ENCODE measurements around the gene SMIM8.

Gene SMIM8

GRCh38 chr6:87334683-87335082, 12.3 kb downstream of the SMIM8 start:
- no peak for DNase-seq (ENCODE audit: low read depth)

DNA sequence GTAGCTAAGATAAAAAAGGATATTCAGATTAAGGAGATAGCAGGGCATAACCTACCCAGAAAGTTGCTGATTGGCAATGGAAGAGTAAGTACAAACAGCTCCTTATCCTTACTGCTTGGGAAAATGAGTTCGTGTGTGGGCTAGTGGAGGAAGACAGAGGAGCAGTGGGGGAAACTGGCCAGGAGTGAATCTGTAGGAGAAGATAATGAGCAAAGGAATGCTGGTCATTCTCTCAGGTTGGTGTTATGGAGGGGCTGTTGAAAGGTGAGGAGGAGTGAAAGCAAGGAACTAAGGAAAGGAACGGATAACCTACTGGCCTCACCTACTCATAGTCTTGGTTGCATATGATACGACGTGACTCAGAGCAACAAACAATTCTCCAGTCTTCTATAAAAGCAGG, 14.0 kb downstream of the SMIM8 start:
- DNase-seq (ENCODE audit: low read depth), result no peak

DNA sequence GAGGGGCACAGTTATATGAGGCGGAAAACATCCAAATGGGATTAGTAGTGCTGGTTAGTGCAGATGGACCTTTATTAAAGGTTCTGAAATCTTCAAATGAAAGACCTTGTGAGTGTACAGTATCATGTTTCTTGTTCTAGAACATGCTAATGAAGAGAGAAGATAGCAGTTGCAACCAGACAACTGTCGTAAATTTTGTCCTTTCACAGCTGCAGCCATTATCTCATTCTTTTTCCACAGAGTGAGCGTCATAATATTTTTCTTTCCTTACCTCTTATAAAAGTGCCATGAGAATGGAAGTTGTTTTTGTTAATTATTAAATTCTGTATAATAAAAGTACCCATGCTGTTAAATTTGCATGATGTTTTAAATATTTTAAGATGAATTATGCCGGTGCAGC, 17.8 kb downstream of the SMIM8 start:
- DNase-seq (ENCODE audit: low read depth), result no peak

DNA sequence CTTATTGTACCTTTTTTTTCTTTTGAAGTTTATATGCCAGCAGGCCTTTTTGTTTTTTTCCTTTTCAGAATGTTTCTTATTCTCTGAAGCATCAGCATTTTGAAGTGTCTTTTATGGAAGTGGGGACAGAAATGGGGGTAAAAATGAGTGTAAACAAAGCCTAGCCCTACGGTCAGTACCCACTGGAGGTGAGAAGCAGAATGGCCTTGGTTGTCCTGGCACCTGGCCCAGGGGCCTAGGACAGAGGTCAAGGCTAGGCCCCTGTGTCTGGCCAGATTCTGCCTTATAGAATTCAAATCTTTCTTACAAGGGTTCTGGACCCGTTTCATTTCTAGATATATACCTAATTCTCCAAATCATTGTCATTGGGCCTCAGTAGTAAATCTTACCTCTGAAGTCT, 18.8 kb downstream of the SMIM8 start:
- no peak for DNase-seq (ENCODE audit: low read depth)

GRCh38 chr6:87341899-87342298, 19.5 kb downstream of the SMIM8 start:
- no peak for DNase-seq (ENCODE audit: low read depth)

DNA sequence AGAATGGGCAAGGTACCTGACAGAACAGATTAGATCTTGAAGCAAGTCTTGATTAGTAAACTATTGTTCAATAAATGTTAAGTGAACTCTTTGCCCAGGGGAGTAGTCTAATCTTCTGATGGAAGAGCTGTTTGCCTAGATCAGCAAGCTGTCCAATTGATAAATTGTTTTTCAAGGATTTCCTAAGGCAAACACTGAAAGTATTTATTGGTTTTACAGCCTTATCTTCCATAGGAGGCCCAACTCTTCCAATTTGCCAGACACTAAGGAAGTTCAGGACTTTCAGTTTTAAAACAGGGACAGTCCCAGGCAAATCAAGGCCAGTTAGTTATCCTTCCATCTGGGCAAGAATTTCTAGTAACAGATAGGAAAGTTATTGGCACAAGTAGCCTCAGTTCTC, 20.4 kb downstream of the SMIM8 start:
- DNase-seq (ENCODE audit: low read depth), result no peak

GRCh38 chr6:87344731-87345130, 22.3 kb downstream of the SMIM8 start, which contains the start of gene C6orf163:
Gene C6orf163 (plus strand): TSS chr6:87344813. CDS start chr6:87345100, 287 bp downstream.
- no peak for DNase-seq (ENCODE audit: low read depth)

GRCh38 chr6:87346700-87347099, 24.3 kb downstream of the SMIM8 start:
- DNase-seq (ENCODE audit: low read depth), result no peak

GRCh38 chr6:87349896-87350295, 27.5 kb downstream of the SMIM8 start:
- no peak for DNase-seq (ENCODE audit: low read depth)

DNA sequence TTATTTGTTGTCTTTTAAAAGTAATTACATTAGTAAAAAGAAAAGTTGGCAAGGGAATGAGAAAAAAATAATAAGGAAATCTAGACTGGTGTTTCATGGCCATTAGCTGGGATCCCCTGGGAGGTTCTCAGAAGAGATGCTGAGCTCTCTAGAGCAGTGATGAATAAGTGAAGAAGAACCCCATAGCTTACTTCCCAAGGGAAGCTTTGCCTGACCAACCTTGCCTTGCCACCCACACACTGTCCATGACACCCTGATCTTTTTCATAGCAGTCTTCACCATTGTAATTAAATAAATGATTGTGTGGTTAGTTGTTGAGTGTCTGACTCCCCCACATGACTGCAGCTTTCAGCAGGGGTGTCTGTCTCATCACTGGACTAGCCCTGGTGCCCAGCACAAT, 28.1 kb downstream of the SMIM8 start:
- no peak for DNase-seq (ENCODE audit: low read depth)

GRCh38 chr6:87351583-87351982, 29.2 kb downstream of the SMIM8 start:
- DNase-seq (ENCODE audit: low read depth), result no peak

GRCh38 chr6:87356181-87356580, 33.8 kb downstream of the SMIM8 start:
- no peak for DNase-seq (ENCODE audit: low read depth)

DNA sequence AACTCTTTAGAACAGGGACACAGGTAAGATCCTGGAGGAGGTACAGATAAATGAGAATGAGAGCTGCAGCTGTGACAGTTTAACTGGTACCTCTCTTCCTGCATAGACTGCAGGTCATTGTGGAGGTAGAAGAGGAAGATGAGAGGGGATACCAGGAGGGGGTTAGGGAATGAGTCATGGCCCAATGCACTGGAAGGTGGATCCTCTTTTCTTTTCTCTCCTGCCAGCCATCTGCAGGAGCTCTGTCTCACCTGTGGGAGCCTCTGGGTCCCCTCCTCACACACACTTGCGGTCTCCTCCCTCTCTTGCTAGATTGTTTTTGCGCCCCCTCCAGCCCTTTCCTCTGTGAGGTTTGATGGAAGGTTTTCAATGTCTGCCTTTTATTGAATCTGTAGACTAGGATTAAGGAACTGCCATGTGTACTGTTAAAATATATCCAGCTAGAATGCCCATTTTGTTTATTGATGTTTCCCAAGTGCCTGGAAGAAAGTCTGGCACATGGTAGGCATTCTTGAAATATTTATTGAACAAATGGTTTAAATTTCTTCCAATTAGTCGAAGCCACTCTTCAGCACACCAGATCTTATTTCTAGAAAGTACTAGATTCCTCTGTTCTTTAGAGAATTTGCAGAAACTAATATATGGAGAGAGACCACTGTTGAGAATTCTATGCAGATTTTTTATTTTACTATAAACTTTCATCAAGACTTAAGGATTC, 35.2 kb downstream of the SMIM8 start:
- DNase-seq (ENCODE audit: low read depth), result no peak

GRCh38 chr6:87364602-87365252, 42.3 kb downstream of the SMIM8 start:
- no peak for DNase-seq (ENCODE audit: low read depth)

GRCh38 chr6:87366072-87366827, 43.9 kb downstream of the SMIM8 start:
- no peak for DNase-seq (ENCODE audit: low read depth)

DNA sequence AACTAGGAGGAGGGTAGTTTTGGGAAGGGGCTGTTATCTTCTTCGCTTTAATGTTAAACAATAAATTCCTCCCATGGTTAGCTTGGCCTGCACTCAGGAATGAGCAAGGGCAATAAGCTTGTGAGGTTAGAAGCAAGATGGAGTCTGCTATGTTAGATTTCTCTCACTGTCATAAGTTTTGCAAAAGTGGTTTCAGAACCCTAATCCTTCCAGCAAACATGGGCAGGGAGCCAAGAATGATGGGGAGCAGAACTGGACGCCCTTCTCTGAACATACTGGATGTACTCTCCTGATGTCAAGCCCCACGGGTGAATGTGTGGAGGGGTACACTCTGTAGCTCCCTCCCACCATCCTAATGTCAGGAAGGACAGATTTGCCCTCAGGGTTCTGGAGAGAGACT, 44.5 kb downstream of the SMIM8 start:
- no peak for DNase-seq (ENCODE audit: low read depth)

DNA sequence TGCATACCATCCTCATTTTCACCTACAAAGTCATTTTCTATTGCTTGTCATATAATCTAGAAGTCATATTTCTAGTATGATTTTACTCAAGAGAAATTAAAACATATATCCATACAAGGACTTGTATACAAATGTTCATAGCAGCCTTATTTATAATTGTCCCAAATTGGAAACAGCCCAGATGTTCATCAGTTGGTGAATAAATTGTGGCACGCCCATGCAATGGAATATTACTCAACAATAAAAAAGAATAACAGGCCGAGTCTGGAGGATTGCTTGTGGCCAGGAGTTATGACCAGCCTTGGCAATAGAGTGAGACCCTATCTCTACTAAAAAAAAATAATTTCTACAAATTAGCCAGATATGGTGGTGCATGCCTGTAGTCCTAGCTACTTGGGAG, 51.0 kb downstream of the SMIM8 start:
- no peak for DNase-seq (ENCODE audit: low read depth)

DNA sequence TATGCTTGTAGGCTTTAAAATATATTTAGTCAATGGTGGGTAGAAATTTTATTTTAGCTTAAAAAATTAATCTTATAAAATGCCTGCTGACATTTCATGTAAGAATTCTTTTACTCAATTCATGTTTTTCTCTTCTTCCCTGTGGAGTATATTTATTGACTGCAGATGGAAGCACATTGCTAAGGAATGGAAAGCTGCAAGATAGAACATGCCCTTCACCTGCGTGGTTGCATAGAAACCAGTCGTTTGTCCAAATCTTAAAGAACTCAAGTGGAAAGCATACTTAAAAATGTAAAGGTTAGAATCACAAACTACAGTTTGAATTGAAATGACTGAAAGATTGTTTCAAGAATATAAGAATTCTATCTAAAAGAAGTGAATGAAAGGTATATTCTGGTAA, 52.9 kb downstream of the SMIM8 start:
- no peak for DNase-seq (ENCODE audit: low read depth)

DNA sequence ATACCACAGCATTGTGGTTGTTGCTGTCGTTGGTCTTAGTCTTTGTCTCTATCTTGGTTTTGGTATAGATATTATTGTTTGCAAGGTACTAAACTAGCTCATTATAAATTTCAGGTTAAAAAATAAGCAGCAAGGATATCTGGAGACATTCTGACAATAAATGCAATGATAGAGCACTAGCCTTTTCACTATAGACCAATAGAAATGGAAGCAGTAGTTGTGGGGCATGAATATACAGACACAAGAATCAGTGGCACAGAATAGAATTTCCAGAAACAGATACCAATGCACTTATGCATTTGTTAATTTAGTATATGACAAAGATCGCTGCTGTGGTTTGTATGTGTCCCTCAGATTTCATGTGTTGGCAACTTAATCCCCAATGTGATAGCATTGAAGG, 54.3 kb downstream of the SMIM8 start:
- no peak for DNase-seq (ENCODE audit: low read depth)

GRCh38 chr6:87378947-87379346, 56.6 kb downstream of the SMIM8 start:
- DNase-seq (ENCODE audit: low read depth), result no peak

DNA sequence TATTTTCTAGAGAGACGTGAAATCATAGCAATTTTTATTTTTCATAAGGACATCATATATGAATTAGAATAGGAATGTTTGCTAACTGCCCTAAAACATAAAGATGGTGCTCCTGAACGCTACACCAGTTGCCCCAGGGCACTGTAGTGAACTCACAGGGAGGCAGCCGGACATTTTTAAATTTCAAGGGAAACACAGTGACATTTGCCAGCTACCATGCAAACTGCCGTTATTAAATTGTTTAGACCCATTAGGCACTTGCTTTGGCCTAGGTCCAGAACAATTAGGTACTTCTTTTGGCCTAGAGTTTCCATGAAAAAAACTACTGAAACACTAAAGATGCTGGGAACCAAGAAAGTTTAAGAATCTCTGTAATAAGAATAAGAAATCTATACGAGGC, 60.5 kb downstream of the SMIM8 start:
- DNase-seq (ENCODE audit: low read depth), result no peak

DNA sequence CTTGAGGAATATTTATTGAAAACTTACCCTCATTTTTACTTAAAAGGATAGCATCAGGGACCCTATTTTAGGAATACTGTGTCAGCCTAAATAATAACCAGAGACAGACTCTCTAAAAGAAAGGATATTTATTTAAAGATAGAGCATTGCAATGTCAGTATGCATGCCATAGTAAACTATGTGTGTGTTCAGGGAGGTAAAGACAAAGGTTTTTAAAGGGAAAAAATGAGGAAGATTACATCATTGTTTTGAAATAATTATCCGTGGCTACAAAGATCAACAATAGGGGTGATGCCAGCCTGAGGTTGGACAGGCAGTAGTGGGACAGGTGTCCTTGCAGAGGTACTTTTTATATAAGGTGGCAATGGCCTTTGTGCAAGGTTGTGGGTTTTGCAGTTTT, 61.6 kb downstream of the SMIM8 start:
- no peak for DNase-seq (ENCODE audit: low read depth)

DNA sequence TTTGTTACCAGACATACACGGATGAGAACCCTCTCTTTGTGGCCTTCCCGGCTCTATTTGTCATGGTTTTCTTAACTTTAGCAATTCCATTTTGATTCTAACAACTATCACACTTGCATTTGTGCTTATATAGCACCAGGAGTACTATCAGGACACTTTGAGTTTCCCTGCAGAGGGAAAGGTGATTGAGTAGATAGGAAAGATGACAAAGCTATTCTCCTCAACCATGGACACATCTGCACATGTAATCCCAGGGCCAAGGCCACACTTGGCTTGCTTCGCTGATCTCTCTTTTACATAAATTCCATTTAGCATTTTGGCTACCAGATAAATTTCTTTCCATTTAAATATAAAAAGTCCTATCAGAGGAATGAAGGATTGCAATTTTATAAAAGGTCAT, 62.1 kb downstream of the SMIM8 start:
- no peak for DNase-seq (ENCODE audit: low read depth)
